HG02852 (cell line): ENCODE measurements around the gene SYT4.
A peak's percentile ranks its signal among the peaks of the same experiment; 100 is the strongest.
"Not testable (repeated sequence)": the region's sequence is repeated elsewhere in the genome, so short reads cannot be mapped to it uniquely, and the experiment has no call there.

Source experiments
- ATAC-seq: cut with Tn5 transposase; IDR thresholded peaks from one replicate; pipeline ENCODE4 v1.9.1; 2021; ENCODE audit warnings: mild to moderate bottlenecking, moderate library complexity; ENCODE audit not compliant: unreplicated experiment

SYT4 gene

GRCh38 chr18:43277164-43277600, at the start of gene SYT4:
TSS of gene SYT4 (minus strand) at chr18:43277490. CDS start at chr18:43277281, 209 bp downstream.
- ATAC-seq = no peak

GRCh38 chr18:43322132-43322531, 44.8 kb upstream of the SYT4 start:
- ATAC-seq = no peak

- no peak for ATAC-seq
Observed at GRCh38 chr18:43314941-43315340, 37.7 kb upstream of the SYT4 start.

- ATAC-seq = no peak
Observed at GRCh38 chr18:43312891-43313290, 35.6 kb upstream of the SYT4 start.

- ATAC-seq = no peak
Observed at GRCh38 chr18:43310239-43310638, 32.9 kb upstream of the SYT4 start.

- no peak for ATAC-seq
Observed at GRCh38 chr18:43303376-43303775, 26.1 kb upstream of the SYT4 start.

GRCh38 chr18:43286187-43286586, 8.9 kb upstream of the SYT4 start:
- not testable (repeated sequence) for ATAC-seq

GRCh38 chr18:43283299-43283698, 6.0 kb upstream of the SYT4 start:
- no peak for ATAC-seq

GRCh38 chr18:43279015-43279744, 1.9 kb upstream of the SYT4 start:
- ATAC-seq = no peak

- no peak for ATAC-seq
Observed at GRCh38 chr18:43278355-43278754, 1.1 kb upstream of the SYT4 start.

GRCh38 chr18:43276491-43276890, 799 bp downstream of the SYT4 start:
- no peak for ATAC-seq

- no peak for ATAC-seq
Observed at GRCh38 chr18:43275546-43275945, 1.7 kb downstream of the SYT4 start.

GRCh38 chr18:43274526-43274925, 2.8 kb downstream of the SYT4 start:
- no peak for ATAC-seq

GRCh38 chr18:43271593-43272432, 5.5 kb downstream of the SYT4 start:
- peak; percentile 79 for ATAC-seq

GRCh38 chr18:43267818-43268217, 9.5 kb downstream of the SYT4 start:
- no peak for ATAC-seq

- ATAC-seq = no peak
Observed at GRCh38 chr18:43265465-43265864, 11.8 kb downstream of the SYT4 start.

GRCh38 chr18:43248610-43249249, 28.6 kb downstream of the SYT4 start:
- ATAC-seq = no peak

GRCh38 chr18:43247944-43248343, 29.3 kb downstream of the SYT4 start:
- ATAC-seq = no peak

GRCh38 chr18:43238429-43238828, 38.9 kb downstream of the SYT4 start:
- no peak for ATAC-seq

GRCh38 chr18:43236921-43237320, 40.4 kb downstream of the SYT4 start:
- no peak for ATAC-seq

GRCh38 chr18:43234889-43235288, 42.4 kb downstream of the SYT4 start:
- no peak for ATAC-seq

GRCh38 chr18:43222501-43222900, 54.8 kb downstream of the SYT4 start:
- ATAC-seq = no peak
